IMR-90 (cell line): ENCODE measurements around the gene NIT1. TPM values are rescaled to one million over a fixed set of nuclear protein-coding genes. Genes with fewer than 3 reads are reported as not detected.
A peak's percentile ranks its signal among the peaks of the same experiment; 100 is the strongest.

Experiments used
- ATAC-seq: fragments of 200-7000 bp; cut with Tn5 transposase; 2 replicates; pipeline ENCODE4 v1.9.1; 2020; ENCODE audit warnings: low read depth, mild to moderate bottlenecking, moderate library complexity
- BruUV-seq: library from RNA; stranded (reverse); fragments of 400-500 nt; replicated peaks from 2 replicates; lab custom pipeline; 2021; lab: Mats Ljungman, UMichigan
- CTCF ChIA-PET: fragments of 300-600 bp; formaldehyde crosslinking; extraction: SDS; loops from one replicate; lab custom pipeline; 2021; ENCODE audit warnings: antibody characterized with exemption; lab: Yijun Ruan, JAX
- POLR2A ChIA-PET: fragments of 300-600 bp; sonication (Branson Sonifier 250); formaldehyde crosslinking; loops from one replicate; lab custom pipeline; 2022; ENCODE audit warnings: antibody characterized with exemption; ENCODE audit not compliant: unreplicated experiment; lab: Charles Lee
- DNase-seq: peaks from one replicate; pipeline ENCODE4 v3.0.0; 2013
- H2AFZ ChIP-seq: replicated peaks from 2 replicates; pipeline ENCODE3; 2013; ENCODE audit warnings: low read length, mild to moderate bottlenecking; ENCODE audit not compliant: poor library complexity
- H2AK5ac ChIP-seq: 2 replicates; pipeline ENCODE4 v1.6.1; 2013; ENCODE audit warnings: low read depth, low read length, inconsistent platforms
- H2AK9ac ChIP-seq: replicated peaks from 2 replicates; pipeline ENCODE3; 2013; ENCODE audit warnings: mild to moderate bottlenecking, low read depth, low read length, moderate library complexity; ENCODE audit not compliant: poor library complexity
- H2BK120ac ChIP-seq: 2 replicates; pipeline ENCODE4 v1.6.1; 2013; ENCODE audit warnings: low read depth, low read length, inconsistent platforms
- H2BK15ac ChIP-seq: 3 replicates; pipeline ENCODE4 v1.6.1; 2013; ENCODE audit warnings: low read depth, low read length, inconsistent platforms
- H2BK20ac ChIP-seq: 2 replicates; pipeline ENCODE4 v1.6.1; 2013; ENCODE audit warnings: low read depth, mild to moderate bottlenecking, inconsistent platforms, low read length, moderate library complexity
- H2BK5ac ChIP-seq: 2 replicates; pipeline ENCODE4 v1.6.1; 2013; ENCODE audit warnings: mild to moderate bottlenecking, low read depth, low read length, inconsistent platforms; ENCODE audit not compliant: poor library complexity, severe bottlenecking
- H3K14ac ChIP-seq: replicated peaks from 2 replicates; pipeline ENCODE4 v1.6.1; 2013; ENCODE audit warnings: low read depth, low read length, inconsistent platforms
- H3K18ac ChIP-seq: 2 replicates; pipeline ENCODE4 v1.6.1; 2013; ENCODE audit warnings: low read depth, low read length, control low read depth
- H3K23ac ChIP-seq: 2 replicates; pipeline ENCODE4 v1.6.1; 2013; ENCODE audit warnings: low read depth, low read length, inconsistent platforms
- H3K27ac ChIP-seq: 2 replicates; pipeline ENCODE4 v1.5.1; 2013; ENCODE audit warnings: mild to moderate bottlenecking, control low read depth, low read length; ENCODE audit not compliant: insufficient read depth
- H3K27me3 ChIP-seq: 2 replicates; pipeline ENCODE4 v1.6.1; 2013; ENCODE audit warnings: low read length; ENCODE audit not compliant: control insufficient read depth, insufficient read depth
- H3K36me3 ChIP-seq: 2 replicates; pipeline ENCODE4 v1.6.1; 2013; ENCODE audit warnings: low read length, mixed read lengths; ENCODE audit not compliant: control insufficient read depth, insufficient read depth
- H3K4ac ChIP-seq: 2 replicates; pipeline ENCODE4 v1.6.1; 2013; ENCODE audit warnings: low read depth, low read length, inconsistent platforms
- H3K4me1 ChIP-seq: 2 replicates; pipeline ENCODE4 v1.6.1; 2013; ENCODE audit warnings: low read length, mixed read lengths; ENCODE audit not compliant: control insufficient read depth, insufficient read depth
- H3K4me2 ChIP-seq: 2 replicates; pipeline ENCODE4 v1.6.1; 2013; ENCODE audit warnings: low read depth, mild to moderate bottlenecking, control low read depth, low read length, moderate library complexity
- H3K4me3 ChIP-seq: 2 replicates; pipeline ENCODE4 v1.5.1; 2013; ENCODE audit warnings: low read depth, mild to moderate bottlenecking, control low read depth, low read length, moderate library complexity; ENCODE audit not compliant: insufficient read depth
- H3K56ac ChIP-seq: 2 replicates; pipeline ENCODE4 v1.6.1; 2013; ENCODE audit warnings: low read length, inconsistent platforms; ENCODE audit not compliant: insufficient read depth; ENCODE audit errors: extremely low read depth
- H3K79me1 ChIP-seq, 2 experiments: 2 replicates each; pipeline ENCODE4 v1.6.1; 2013; ENCODE audit warnings: low read length in 2 of 2, inconsistent platforms in 1 of 2, low read depth in 1 of 2
- H3K9ac ChIP-seq: 2 replicates; pipeline ENCODE4 v1.6.1; 2013; ENCODE audit warnings: low read depth, low read length, control low read depth
- H3K9me1 ChIP-seq: 2 replicates; pipeline ENCODE4 v1.6.1; 2013; ENCODE audit warnings: low read length, inconsistent platforms; ENCODE audit not compliant: insufficient read depth
- H3K9me3 ChIP-seq: 2 replicates; pipeline ENCODE4 v1.6.1; 2013; ENCODE audit warnings: low read length; ENCODE audit not compliant: control insufficient read depth, insufficient read depth
- H4K20me1 ChIP-seq: 2 replicates; pipeline ENCODE4 v1.6.1; 2013; ENCODE audit warnings: low read length, inconsistent platforms; ENCODE audit not compliant: insufficient read depth
- H4K5ac ChIP-seq: 2 replicates; pipeline ENCODE4 v1.6.1; 2013; ENCODE audit warnings: mild to moderate bottlenecking, low read depth, low read length, control low read depth
- H4K8ac ChIP-seq, 2 experiments: 2 replicates each; pipeline ENCODE4 v1.6.1; 2013; ENCODE audit warnings: low read depth in 2 of 2, low read length in 2 of 2, control low read depth in 1 of 2, inconsistent platforms in 1 of 2
- H4K91ac ChIP-seq: 2 replicates; pipeline ENCODE4 v1.6.1; 2013; ENCODE audit warnings: low read depth, low read length, inconsistent platforms; ENCODE audit not compliant: insufficient read depth
- BHLHE40 ChIP-seq: fragments of 150-350 bp; IDR thresholded peaks from 2 replicates; pipeline ENCODE4 v1.6.1; 2016; ENCODE audit warnings: mild to moderate bottlenecking, low read depth, low read length
- CEBPB ChIP-seq: IDR thresholded peaks from 2 replicates; pipeline ENCODE4 v1.6.1; 2012; ENCODE audit warnings: low read depth, low read length, improper control_type of control experiment
- CHD1 ChIP-seq: IDR thresholded peaks from 2 replicates; pipeline ENCODE4 v1.6.1; 2012; ENCODE audit warnings: low read depth, low read length, improper control_type of control experiment
- FOS ChIP-seq: fragments of 150-350 bp; IDR thresholded peaks from 2 replicates; pipeline ENCODE4 v1.6.1; 2016; ENCODE audit warnings: low read depth, low read length
- MAFK ChIP-seq: IDR thresholded peaks from 2 replicates; pipeline ENCODE4 v1.6.1; 2012; ENCODE audit warnings: low read depth, low read length, improper control_type of control experiment
- MAZ ChIP-seq: IDR thresholded peaks from 2 replicates; pipeline ENCODE4 v1.6.1; 2012; ENCODE audit warnings: low read depth, mild to moderate bottlenecking, low read length, improper control_type of control experiment, moderate library complexity, borderline replicate concordance
- MXI1 ChIP-seq: IDR thresholded peaks from 2 replicates; pipeline ENCODE4 v1.6.1; 2012; ENCODE audit warnings: low read depth, mild to moderate bottlenecking, low read length, moderate library complexity, borderline replicate concordance
- NFE2L2 ChIP-seq: fragments of 150-350 bp; IDR thresholded peaks from 2 replicates; pipeline ENCODE4 v1.6.1; 2016; ENCODE audit warnings: low read depth, mild to moderate bottlenecking, low read length
- POLR2A ChIP-seq: IDR thresholded peaks from 2 replicates; pipeline ENCODE4 v1.6.1; 2012; ENCODE audit warnings: mild to moderate bottlenecking, low read depth, low read length
- RAD21 ChIP-seq: IDR thresholded peaks from 2 replicates; pipeline ENCODE4 v1.6.1; 2012; ENCODE audit warnings: low read length, improper control_type of control experiment
- RCOR1 ChIP-seq: IDR thresholded peaks from 2 replicates; pipeline ENCODE4 v1.6.1; 2012; ENCODE audit warnings: mild to moderate bottlenecking, low read length, improper control_type of control experiment; ENCODE audit not compliant: insufficient replicate concordance
- RFX5 ChIP-seq: IDR thresholded peaks from 2 replicates; pipeline ENCODE4 v1.8.0; 2012; ENCODE audit warnings: low read depth, mild to moderate bottlenecking, low read length, moderate library complexity
- SMC3 ChIP-seq: fragments of 150-350 bp; IDR thresholded peaks from 2 replicates; pipeline ENCODE4 v1.6.1; 2016; ENCODE audit warnings: low read depth, mild to moderate bottlenecking, antibody characterized with exemption, low read length, moderate library complexity
- WGBS, 2 experiments: methylation state at CpG; one replicate each; pipeline versions ENCODE4 v1.1.5 to v1.1.7; 2013; ENCODE audit warnings: missing lambda C conversion rate in 2 of 2; ENCODE audit not compliant: insufficient read length in 1 of 2; ENCODE audit errors: extremely low coverage in 2 of 2; 5-methylcytosine and 5-hydroxymethylcytosine counted together
- dilution Hi-C: fragments of 300-500 bp; cut with HindIII; formaldehyde crosslinking; loops from one replicate; pipeline ENCODE4 v1.14.3; 2018; ENCODE audit warnings: low sequenced_read_pairs; ENCODE audit not compliant: unreplicated experiment
- in situ Hi-C: fragments of 300-500 bp; cut with MboI; formaldehyde crosslinking; loops from 3 replicates; pipeline ENCODE4 v1.14.3; 2019; ENCODE audit warnings: low sequenced_read_pairs, inconsistent platforms, mixed read lengths
- intact Hi-C: fragments of 100-400 bp; cut with micrococcal nuclease; formaldehyde crosslinking; loops from 2 replicates; pipeline ENCODE4 v1.10.0; 2022
- polyA plus RNA-seq, 3 experiments: library from polyadenylated mRNA; depleted of rRNA; stranded (reverse); fragments of >200 nt; gene quantifications; 2 replicates each; pipeline ENCODE4 v1.2.3, GENCODE V29; 2012; ENCODE audit warnings: low replicate concordance in 1 of 3
- total RNA-seq: library from RNA; depleted of rRNA; stranded (reverse); fragments of >200 nt; gene quantifications from 2 replicates; pipeline ENCODE4 v1.2.3, GENCODE V29; 2012
- TF ChIP-seq, protein P1 (sequence below): fragments of 150-350 bp; IDR thresholded peaks from 2 replicates; pipeline ENCODE4 v1.6.1; 2016; ENCODE audit warnings: low read depth, mild to moderate bottlenecking, low read length, moderate library complexity, borderline replicate concordance
- TF ChIP-seq, protein P2 (sequence below): conservative IDR thresholded peaks from 2 replicates; pipeline ENCODE4 v1.5.1; 2012; ENCODE audit warnings: mild to moderate bottlenecking, low read depth, low read length, improper control_type of control experiment
- TF ChIP-seq, protein P3 (sequence below): fragments of 150-350 bp; IDR thresholded peaks from 2 replicates; pipeline ENCODE4 v1.6.1; 2017; ENCODE audit warnings: mild to moderate bottlenecking, antibody characterized with exemption, low read length, low read depth

NIT1 gene
- total and polyA plus RNA-seq, 2 of the 4 experiments (the other 2 are of a cell fraction): 22.8 to 33.6 TPM

DNA sequence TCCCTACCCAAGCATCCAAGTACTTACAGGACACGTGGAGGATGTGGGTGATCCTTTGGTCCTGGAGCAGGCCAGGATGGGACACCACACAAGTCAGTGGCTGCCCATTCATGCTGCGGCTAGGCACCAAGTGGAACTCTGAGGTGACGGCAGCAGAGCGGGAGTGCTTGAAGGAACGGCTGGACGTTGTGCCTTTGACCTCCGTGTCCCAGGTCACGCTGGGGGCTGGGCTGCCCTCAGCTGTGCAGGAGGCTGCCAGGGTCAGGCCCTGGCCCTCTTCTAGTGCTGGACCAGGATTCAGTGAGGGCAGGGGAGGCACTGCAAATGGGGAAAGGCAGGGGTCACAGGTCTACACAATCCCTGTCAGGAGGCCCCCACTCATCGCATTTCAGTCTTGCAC, 40.5 kb upstream of the NIT1 start:
- Histone ChIP-seq H3K27me3 (no peaks in the 10 kb centered on the region), H3K4me1 (peaks cover 6% of the 10 kb centered on the region; the same call in 1 of the 2 replicates), H3K79me1 (no peaks in the 10 kb centered on the region), H3K14ac (no peak overlapping the region), H3K4ac (no peak overlapping the region), H2AK5ac (no peak overlapping the region), H3K36me3 (no peaks in the 10 kb centered on the region), H2BK15ac (no peak overlapping the region), H2BK120ac (no peak overlapping the region), H4K5ac (no peak overlapping the region), H4K8ac (no peak overlapping the region), H3K9me3 (no peaks in the 10 kb centered on the region), H4K20me1 (no peaks in the 10 kb centered on the region), H4K91ac (no peak overlapping the region), H2BK20ac (no peak overlapping the region), H3K18ac (no peak overlapping the region), H3K56ac (no peak overlapping the region), H3K4me3 (no peak overlapping the region), H3K4me2 (no peak overlapping the region), H2BK5ac (no peak overlapping the region), H3K27ac (no peak overlapping the region), H3K23ac (no peak overlapping the region), H3K9me1 (no peaks in the 10 kb centered on the region), H3K9ac (no peak overlapping the region), H2AK9ac (peak overlapping the region; percentile 13), H2AFZ (peak overlapping the region; percentile 8)
- in situ Hi-C loops (no loop called here), intact Hi-C loops (no loop called here), dilution Hi-C loops (no loop called here)
- POLR2A ChIA-PET: no interaction called here
- ATAC-seq (no peak), DNase-seq (no peak)
- CTCF ChIA-PET: no interaction called here
- TF ChIP-seq, protein P1, sequence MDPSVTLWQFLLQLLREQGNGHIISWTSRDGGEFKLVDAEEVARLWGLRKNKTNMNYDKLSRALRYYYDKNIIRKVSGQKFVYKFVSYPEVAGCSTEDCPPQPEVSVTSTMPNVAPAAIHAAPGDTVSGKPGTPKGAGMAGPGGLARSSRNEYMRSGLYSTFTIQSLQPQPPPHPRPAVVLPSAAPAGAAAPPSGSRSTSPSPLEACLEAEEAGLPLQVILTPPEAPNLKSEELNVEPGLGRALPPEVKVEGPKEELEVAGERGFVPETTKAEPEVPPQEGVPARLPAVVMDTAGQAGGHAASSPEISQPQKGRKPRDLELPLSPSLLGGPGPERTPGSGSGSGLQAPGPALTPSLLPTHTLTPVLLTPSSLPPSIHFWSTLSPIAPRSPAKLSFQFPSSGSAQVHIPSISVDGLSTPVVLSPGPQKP: no peak
- no peak for TF ChIP-seq MAFK
- TF ChIP-seq SMC3: no peak
- TF ChIP-seq MAZ: no peak
- no peak for TF ChIP-seq RFX5
- no peak for TF ChIP-seq RCOR1
- no peak for TF ChIP-seq MXI1
- no peak for TF ChIP-seq CEBPB
- no peak for TF ChIP-seq RAD21
- no peak for TF ChIP-seq FOS
- no peak for TF ChIP-seq NFE2L2
- TF ChIP-seq, protein P2, sequence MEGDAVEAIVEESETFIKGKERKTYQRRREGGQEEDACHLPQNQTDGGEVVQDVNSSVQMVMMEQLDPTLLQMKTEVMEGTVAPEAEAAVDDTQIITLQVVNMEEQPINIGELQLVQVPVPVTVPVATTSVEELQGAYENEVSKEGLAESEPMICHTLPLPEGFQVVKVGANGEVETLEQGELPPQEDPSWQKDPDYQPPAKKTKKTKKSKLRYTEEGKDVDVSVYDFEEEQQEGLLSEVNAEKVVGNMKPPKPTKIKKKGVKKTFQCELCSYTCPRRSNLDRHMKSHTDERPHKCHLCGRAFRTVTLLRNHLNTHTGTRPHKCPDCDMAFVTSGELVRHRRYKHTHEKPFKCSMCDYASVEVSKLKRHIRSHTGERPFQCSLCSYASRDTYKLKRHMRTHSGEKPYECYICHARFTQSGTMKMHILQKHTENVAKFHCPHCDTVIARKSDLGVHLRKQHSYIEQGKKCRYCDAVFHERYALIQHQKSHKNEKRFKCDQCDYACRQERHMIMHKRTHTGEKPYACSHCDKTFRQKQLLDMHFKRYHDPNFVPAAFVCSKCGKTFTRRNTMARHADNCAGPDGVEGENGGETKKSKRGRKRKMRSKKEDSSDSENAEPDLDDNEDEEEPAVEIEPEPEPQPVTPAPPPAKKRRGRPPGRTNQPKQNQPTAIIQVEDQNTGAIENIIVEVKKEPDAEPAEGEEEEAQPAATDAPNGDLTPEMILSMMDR: no peak
- TF ChIP-seq CHD1: no peak
- TF ChIP-seq, protein P3, sequence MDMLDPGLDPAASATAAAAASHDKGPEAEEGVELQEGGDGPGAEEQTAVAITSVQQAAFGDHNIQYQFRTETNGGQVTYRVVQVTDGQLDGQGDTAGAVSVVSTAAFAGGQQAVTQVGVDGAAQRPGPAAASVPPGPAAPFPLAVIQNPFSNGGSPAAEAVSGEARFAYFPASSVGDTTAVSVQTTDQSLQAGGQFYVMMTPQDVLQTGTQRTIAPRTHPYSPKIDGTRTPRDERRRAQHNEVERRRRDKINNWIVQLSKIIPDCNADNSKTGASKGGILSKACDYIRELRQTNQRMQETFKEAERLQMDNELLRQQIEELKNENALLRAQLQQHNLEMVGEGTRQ: no peak
- no peak for TF ChIP-seq POLR2A
- no peak for TF ChIP-seq BHLHE40
- BruUV-seq: no TSS peak
- 50% methylated on average over 6 of the region's 9 CpGs; no CpG with 5 or more reads in 1 of the 2 experiments for WGBS, 2 experiments
